ENCODE measurements around the gene ZNF575. TPM values are rescaled to one million over a fixed set of nuclear protein-coding genes. Genes with fewer than 3 reads are reported as not detected.

ZNF575 gene
- total RNA-seq, 1 donor from 2014 or later, result 1.3 TPM

GRCh38 chr19:43486412-43486811, 46.6 kb upstream of the ZNF575 start:
- no peak overlapping the region for H3K4me2 ChIP-seq (ENCODE audit: low read length)

DNA sequence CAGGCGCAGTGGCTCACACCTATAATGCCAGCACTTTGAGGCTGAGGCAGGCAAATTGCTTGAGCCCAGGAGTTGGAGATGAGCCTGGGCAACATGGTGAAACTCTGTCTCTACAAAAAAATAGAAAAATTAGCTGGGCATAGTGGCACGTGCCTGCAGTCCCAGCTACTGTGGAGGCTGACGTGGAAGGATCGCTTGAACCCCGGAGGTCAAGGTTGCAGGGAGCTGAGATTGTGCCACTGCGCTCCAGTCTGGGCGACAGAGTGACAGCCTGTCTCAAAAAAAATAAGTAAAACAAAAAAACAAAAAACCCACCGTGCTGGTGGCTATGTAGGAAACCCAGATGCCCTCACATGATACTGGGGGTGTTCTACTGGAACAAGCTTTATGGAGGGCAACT, 44.8 kb upstream of the ZNF575 start:
- Mint-ChIP-seq H3K9me3 (ENCODE audit: unreplicated experiment) (no peaks in the 10 kb centered on the region), H3K4me3 (ENCODE audit: unreplicated experiment) (no peak overlapping the region)

More at GRCh38 chr19:43486412-43486811, 46.6 kb upstream of the ZNF575 start:
- Histone ChIP-seq H3K4me3 (ENCODE audit: insufficient read depth, low read depth, low read length) (no peak overlapping the region), H3K79me2 (ENCODE audit: insufficient read depth, low read length) (no peaks in the 10 kb centered on the region), H3K36me3 (ENCODE audit: insufficient read depth, low read length) (no peaks in the 10 kb centered on the region), H3K4me1 (ENCODE audit: insufficient read depth, low read length) (no peaks in the 10 kb centered on the region), H4K20me1 (ENCODE audit: insufficient read depth, low read length) (no peaks in the 10 kb centered on the region), H3K9ac (ENCODE audit: low read length) (no peak overlapping the region), H3K9me3 (ENCODE audit: insufficient read depth, low read depth, low read length) (no peaks in the 10 kb centered on the region), H3K27ac (ENCODE audit: low read depth, low read length) (no peak overlapping the region), H2AFZ (ENCODE audit: low read depth, low read length) (no peak overlapping the region), H3K27me3 (ENCODE audit: insufficient read depth, low read length) (no peaks in the 10 kb centered on the region)
- H3K36me3 Mint-ChIP-seq (ENCODE audit: low read depth, unreplicated experiment), result peaks cover 15% of the 10 kb centered on the region
- no peak for FAIRE-seq
- TF ChIP-seq, protein P1, sequence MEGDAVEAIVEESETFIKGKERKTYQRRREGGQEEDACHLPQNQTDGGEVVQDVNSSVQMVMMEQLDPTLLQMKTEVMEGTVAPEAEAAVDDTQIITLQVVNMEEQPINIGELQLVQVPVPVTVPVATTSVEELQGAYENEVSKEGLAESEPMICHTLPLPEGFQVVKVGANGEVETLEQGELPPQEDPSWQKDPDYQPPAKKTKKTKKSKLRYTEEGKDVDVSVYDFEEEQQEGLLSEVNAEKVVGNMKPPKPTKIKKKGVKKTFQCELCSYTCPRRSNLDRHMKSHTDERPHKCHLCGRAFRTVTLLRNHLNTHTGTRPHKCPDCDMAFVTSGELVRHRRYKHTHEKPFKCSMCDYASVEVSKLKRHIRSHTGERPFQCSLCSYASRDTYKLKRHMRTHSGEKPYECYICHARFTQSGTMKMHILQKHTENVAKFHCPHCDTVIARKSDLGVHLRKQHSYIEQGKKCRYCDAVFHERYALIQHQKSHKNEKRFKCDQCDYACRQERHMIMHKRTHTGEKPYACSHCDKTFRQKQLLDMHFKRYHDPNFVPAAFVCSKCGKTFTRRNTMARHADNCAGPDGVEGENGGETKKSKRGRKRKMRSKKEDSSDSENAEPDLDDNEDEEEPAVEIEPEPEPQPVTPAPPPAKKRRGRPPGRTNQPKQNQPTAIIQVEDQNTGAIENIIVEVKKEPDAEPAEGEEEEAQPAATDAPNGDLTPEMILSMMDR (IDR thresholded peaks at IDR 0.05; ENCODE audit: insufficient read depth, low read depth, low read length), result no peak
- no peak for TF ChIP-seq EZH2 (IDR thresholded peaks at IDR 0.05; ENCODE audit: insufficient read depth, low read length)
- no peak overlapping the region for H3K4me3 Mint-ChIP-seq (ENCODE audit: unreplicated experiment)
- H3K4me1 Mint-ChIP-seq (ENCODE audit: low read depth, unreplicated experiment), result no peaks in the 10 kb centered on the region
- DNase-seq (ENCODE audit: low read depth), result no peak
- H3K27ac Mint-ChIP-seq (ENCODE audit: unreplicated experiment), result no peak overlapping the region
- no peaks in the 10 kb centered on the region for H3K27me3 Mint-ChIP-seq (ENCODE audit: low read depth, unreplicated experiment)
- no peaks in the 10 kb centered on the region for H3K9me3 Mint-ChIP-seq (ENCODE audit: unreplicated experiment)

GRCh38 chr19:43489310-43489709, 43.7 kb upstream of the ZNF575 start:
- Histone ChIP-seq H3K4me3 (ENCODE audit: insufficient read depth, low read depth, low read length) (no peak overlapping the region), H3K4me1 (ENCODE audit: insufficient read depth, low read length) (no peaks in the 10 kb centered on the region), H3K27ac (ENCODE audit: low read depth, low read length) (no peak overlapping the region), H3K79me2 (ENCODE audit: insufficient read depth, low read length) (no peaks in the 10 kb centered on the region), H3K4me2 (ENCODE audit: low read length) (no peak overlapping the region), H3K9me3 (ENCODE audit: insufficient read depth, low read depth, low read length) (no peaks in the 10 kb centered on the region), H4K20me1 (ENCODE audit: insufficient read depth, low read length) (no peaks in the 10 kb centered on the region), H3K9ac (ENCODE audit: low read length) (no peak overlapping the region), H3K27me3 (ENCODE audit: insufficient read depth, low read length) (no peaks in the 10 kb centered on the region), H3K36me3 (ENCODE audit: insufficient read depth, low read length) (no peaks in the 10 kb centered on the region), H2AFZ (ENCODE audit: low read depth, low read length) (no peak overlapping the region)
- H3K36me3 Mint-ChIP-seq (ENCODE audit: low read depth, unreplicated experiment), result peaks cover 8% of the 10 kb centered on the region
- DNase-seq (ENCODE audit: low read depth), result no peak
- H3K4me1 Mint-ChIP-seq (ENCODE audit: low read depth, unreplicated experiment), result no peaks in the 10 kb centered on the region
- no peaks in the 10 kb centered on the region for H3K9me3 Mint-ChIP-seq (ENCODE audit: unreplicated experiment)
- FAIRE-seq, result no peak
- H3K27ac Mint-ChIP-seq (ENCODE audit: unreplicated experiment), result no peak overlapping the region
- no peaks in the 10 kb centered on the region for H3K27me3 Mint-ChIP-seq (ENCODE audit: low read depth, unreplicated experiment)
- TF ChIP-seq EZH2 (IDR thresholded peaks at IDR 0.05; ENCODE audit: insufficient read depth, low read length), result no peak
- TF ChIP-seq, protein P1 (IDR thresholded peaks at IDR 0.05; ENCODE audit: insufficient read depth, low read depth, low read length), result no peak
- H3K4me3 Mint-ChIP-seq (ENCODE audit: unreplicated experiment), result no peak overlapping the region

More for the DNA sequence above, 44.8 kb upstream of the ZNF575 start:
- H3K79me2 ChIP-seq (ENCODE audit: insufficient read depth, low read length), result no peaks in the 10 kb centered on the region
- FAIRE-seq (no peak), DNase-seq (ENCODE audit: low read depth) (no peak)
- Mint-ChIP-seq H3K36me3 (ENCODE audit: low read depth, unreplicated experiment) (peaks cover 8% of the 10 kb centered on the region), H3K27me3 (ENCODE audit: low read depth, unreplicated experiment) (no peaks in the 10 kb centered on the region), H3K27ac (ENCODE audit: unreplicated experiment) (no peak overlapping the region), H3K4me1 (ENCODE audit: low read depth, unreplicated experiment) (no peaks in the 10 kb centered on the region)
- H3K4me3 ChIP-seq (ENCODE audit: insufficient read depth, low read depth, low read length), result no peak overlapping the region
- H3K4me1 ChIP-seq (ENCODE audit: insufficient read depth, low read length), result no peaks in the 10 kb centered on the region
- no peaks in the 10 kb centered on the region for H3K36me3 ChIP-seq (ENCODE audit: insufficient read depth, low read length)
- no peak overlapping the region for H2AFZ ChIP-seq (ENCODE audit: low read depth, low read length)
- no peak overlapping the region for H3K4me2 ChIP-seq (ENCODE audit: low read length)
- no peaks in the 10 kb centered on the region for H3K9me3 ChIP-seq (ENCODE audit: insufficient read depth, low read depth, low read length)
- no peak overlapping the region for H3K27ac ChIP-seq (ENCODE audit: low read depth, low read length)
- no peaks in the 10 kb centered on the region for H4K20me1 ChIP-seq (ENCODE audit: insufficient read depth, low read length)
- H3K9ac ChIP-seq (ENCODE audit: low read length), result no peak overlapping the region
- no peak for TF ChIP-seq EZH2 (IDR thresholded peaks at IDR 0.05; ENCODE audit: insufficient read depth, low read length)
- TF ChIP-seq, protein P1 (IDR thresholded peaks at IDR 0.05; ENCODE audit: insufficient read depth, low read depth, low read length), result no peak
- no peaks in the 10 kb centered on the region for H3K27me3 ChIP-seq (ENCODE audit: insufficient read depth, low read length)
